K562 (cell line): ENCODE measurements around the gene RNPEP. TPM values are rescaled to one million over a fixed set of nuclear protein-coding genes. Genes with fewer than 3 reads are reported as not detected.

Source experiments
- DNMT1 ChIP-seq: fragments of 450-650 bp; IDR thresholded peaks from 2 replicates; pipeline ENCODE4 v1.6.1; 2016; ENCODE audit warnings: antibody characterized with exemption, mild to moderate bottlenecking
- HSF4 ChIP-seq: fragments of 250-450 bp; sonication (Bioruptor Pico); IDR thresholded peaks from 2 replicates; pipeline ENCODE4 v2.1.2; 2022; ENCODE audit warnings: mild to moderate bottlenecking, moderate library complexity, borderline replicate concordance
- KLF10 ChIP-seq: fragments of 250-450 bp; sonication (Bioruptor Pico); IDR thresholded peaks from 2 replicates; pipeline ENCODE4 v1.6.1; 2021; ENCODE audit warnings: matching md5 sums
- KLF6 ChIP-seq: fragments of 250-450 bp; sonication (Bioruptor Pico); IDR thresholded peaks from 2 replicates; pipeline ENCODE4 v1.4.0; 2020; ENCODE audit warnings: mild to moderate bottlenecking, moderate library complexity, borderline replicate concordance
- RREB1 ChIP-seq: fragments of 250-450 bp; sonication (Bioruptor Pico); IDR thresholded peaks from 2 replicates; pipeline ENCODE4 v1.4.0; 2020
- SLC30A9 ChIP-seq: fragments of 250-450 bp; sonication (Bioruptor Pico); IDR thresholded peaks from 2 replicates; pipeline ENCODE4 v1.8.0; 2022; ENCODE audit warnings: mild to moderate bottlenecking, moderate library complexity
- SRSF9 ChIP-seq: fragments of 200-400 bp; formaldehyde crosslinking; IDR thresholded peaks from 2 replicates; pipeline ENCODE4 v1.6.1; 2017; ENCODE audit warnings: low read depth, low read length, borderline replicate concordance
- TCF7L2 ChIP-seq: fragments of 150-350 bp; IDR thresholded peaks from 2 replicates; pipeline ENCODE4 v1.6.1; 2016; ENCODE audit warnings: low read depth, mild to moderate bottlenecking, low read length, moderate library complexity
- YY1 ChIP-seq, 3 experiments: IDR thresholded peaks; 2 replicates each; pipeline ENCODE4 v1.6.1; 2011; ENCODE audit warnings: low read length in 2 of 3, mild to moderate bottlenecking in 2 of 3, moderate library complexity in 2 of 3, borderline replicate concordance in 1 of 3, control low read depth in 1 of 3, low read depth in 1 of 3; ENCODE audit not compliant: insufficient read depth in 3 of 3, insufficient replicate concordance in 2 of 3, control insufficient read depth in 1 of 3, insufficient read length in 1 of 3; ENCODE audit errors: extremely low read depth in 1 of 3
- ZNF12 ChIP-seq: sonication (generic); formaldehyde crosslinking; IDR thresholded peaks from 2 replicates; pipeline ENCODE4 v1.4.0; 2020; ENCODE audit warnings: mild to moderate bottlenecking, missing genetic modification reagents
- ZNF778 ChIP-seq: fragments of 450-650 bp; formaldehyde crosslinking; IDR thresholded peaks from 2 replicates; pipeline ENCODE4 v1.4.0; 2020; ENCODE audit warnings: mild to moderate bottlenecking, moderate library complexity
- polyA plus RNA-seq, 8 experiments: library from polyadenylated mRNA; depleted of rRNA in 4 of 8; stranded (reverse) in 5 of 8; unstranded in 3 of 8; fragments of >200 nt; fragmentation: Nextera tagmentation in 2 of 8; fragmentation: Illumina TruSeq in 1 of 8; extraction: Ambion mirVana in 2 of 8; extraction: Trizol in 1 of 8; gene quantifications; 2 replicates each; pipeline versions ENCODE4 v1.2.1 to v1.2.3, GENCODE V29; 2011 to 2014; ENCODE audit warnings: inconsistent platforms in 1 of 8, missing spikeins in 1 of 8
- total RNA-seq, 7 experiments: library from RNA; depleted of rRNA in 6 of 7; stranded (reverse); fragments of >200 nt in 6 of 7; fragmentation: Illumina TruSeq in 2 of 7; extraction: Trizol in 2 of 7; gene quantifications; 2 replicates each; pipeline versions ENCODE4 v1.2.1 to v1.2.3, GENCODE V29; 2011 to 2021; ENCODE audit warnings: low replicate concordance in 1 of 7
- TF ChIP-seq, protein P1 (sequence below): fragments of 450-650 bp; conservative IDR thresholded peaks from 2 replicates; pipeline ENCODE4 v1.6.1; 2016; ENCODE audit warnings: missing genetic modification characterization, low read depth, mild to moderate bottlenecking, control low read depth, missing compliant biosample characterization
- TF ChIP-seq, protein P2 (sequence below): IDR thresholded peaks from 2 replicates; pipeline ENCODE4 v1.6.1; 2016; ENCODE audit warnings: missing genetic modification characterization, missing compliant biosample characterization
- TF ChIP-seq, protein P3 (sequence below): fragments of 450-650 bp; IDR thresholded peaks from 2 replicates; pipeline ENCODE4 v1.6.1; 2016; ENCODE audit warnings: mild to moderate bottlenecking

Gene RNPEP
- total and polyA plus RNA-seq, 9 of the 15 experiments (the other 6 are each of a cell fraction or from before 2014, with no cell fraction given) = 27.5 to 131 (median 63.4) TPM

- TF ChIP-seq, protein P1, sequence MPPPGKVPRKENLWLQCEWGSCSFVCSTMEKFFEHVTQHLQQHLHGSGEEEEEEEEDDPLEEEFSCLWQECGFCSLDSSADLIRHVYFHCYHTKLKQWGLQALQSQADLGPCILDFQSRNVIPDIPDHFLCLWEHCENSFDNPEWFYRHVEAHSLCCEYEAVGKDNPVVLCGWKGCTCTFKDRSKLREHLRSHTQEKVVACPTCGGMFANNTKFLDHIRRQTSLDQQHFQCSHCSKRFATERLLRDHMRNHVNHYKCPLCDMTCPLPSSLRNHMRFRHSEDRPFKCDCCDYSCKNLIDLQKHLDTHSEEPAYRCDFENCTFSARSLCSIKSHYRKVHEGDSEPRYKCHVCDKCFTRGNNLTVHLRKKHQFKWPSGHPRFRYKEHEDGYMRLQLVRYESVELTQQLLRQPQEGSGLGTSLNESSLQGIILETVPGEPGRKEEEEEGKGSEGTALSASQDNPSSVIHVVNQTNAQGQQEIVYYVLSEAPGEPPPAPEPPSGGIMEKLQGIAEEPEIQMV (tag) = no peak
- TF ChIP-seq, protein P2, sequence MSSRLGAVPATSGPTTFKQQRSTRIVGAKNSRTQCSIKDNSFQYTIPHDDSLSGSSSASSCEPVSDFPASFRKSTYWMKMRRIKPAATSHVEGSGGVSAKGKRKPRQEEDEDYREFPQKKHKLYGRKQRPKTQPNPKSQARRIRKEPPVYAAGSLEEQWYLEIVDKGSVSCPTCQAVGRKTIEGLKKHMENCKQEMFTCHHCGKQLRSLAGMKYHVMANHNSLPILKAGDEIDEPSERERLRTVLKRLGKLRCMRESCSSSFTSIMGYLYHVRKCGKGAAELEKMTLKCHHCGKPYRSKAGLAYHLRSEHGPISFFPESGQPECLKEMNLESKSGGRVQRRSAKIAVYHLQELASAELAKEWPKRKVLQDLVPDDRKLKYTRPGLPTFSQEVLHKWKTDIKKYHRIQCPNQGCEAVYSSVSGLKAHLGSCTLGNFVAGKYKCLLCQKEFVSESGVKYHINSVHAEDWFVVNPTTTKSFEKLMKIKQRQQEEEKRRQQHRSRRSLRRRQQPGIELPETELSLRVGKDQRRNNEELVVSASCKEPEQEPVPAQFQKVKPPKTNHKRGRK (tag) = no peak
- TF ChIP-seq RREB1 (CRISPR knock-in tag) (no peak), SRSF9 (no peak), YY1 (IDR thresholded peaks at IDR 0.05; ENCODE audit: borderline replicate concordance in 1 of 3, control insufficient read depth in 1 of 3, extremely low read depth in 1 of 3, insufficient read depth in 3 of 3, insufficient read length in 1 of 3, insufficient replicate concordance in 2 of 3, low read depth in 1 of 3, low read length in 2 of 3) (no peak), ZNF778 (CRISPR knock-in tag) (no peak), KLF10 (CRISPR knock-in tag) (no peak), ZNF12 (CRISPR knock-in tag) (no peak), SLC30A9 (CRISPR knock-in tag) (no peak), KLF6 (CRISPR knock-in tag) (no peak), DNMT1 (0 out of 2 replicates have a peak, but pooled peaks have one; percentile 96), HSF4 (CRISPR knock-in tag) (no peak), TCF7L2 (no peak)
- TF ChIP-seq, protein P3, sequence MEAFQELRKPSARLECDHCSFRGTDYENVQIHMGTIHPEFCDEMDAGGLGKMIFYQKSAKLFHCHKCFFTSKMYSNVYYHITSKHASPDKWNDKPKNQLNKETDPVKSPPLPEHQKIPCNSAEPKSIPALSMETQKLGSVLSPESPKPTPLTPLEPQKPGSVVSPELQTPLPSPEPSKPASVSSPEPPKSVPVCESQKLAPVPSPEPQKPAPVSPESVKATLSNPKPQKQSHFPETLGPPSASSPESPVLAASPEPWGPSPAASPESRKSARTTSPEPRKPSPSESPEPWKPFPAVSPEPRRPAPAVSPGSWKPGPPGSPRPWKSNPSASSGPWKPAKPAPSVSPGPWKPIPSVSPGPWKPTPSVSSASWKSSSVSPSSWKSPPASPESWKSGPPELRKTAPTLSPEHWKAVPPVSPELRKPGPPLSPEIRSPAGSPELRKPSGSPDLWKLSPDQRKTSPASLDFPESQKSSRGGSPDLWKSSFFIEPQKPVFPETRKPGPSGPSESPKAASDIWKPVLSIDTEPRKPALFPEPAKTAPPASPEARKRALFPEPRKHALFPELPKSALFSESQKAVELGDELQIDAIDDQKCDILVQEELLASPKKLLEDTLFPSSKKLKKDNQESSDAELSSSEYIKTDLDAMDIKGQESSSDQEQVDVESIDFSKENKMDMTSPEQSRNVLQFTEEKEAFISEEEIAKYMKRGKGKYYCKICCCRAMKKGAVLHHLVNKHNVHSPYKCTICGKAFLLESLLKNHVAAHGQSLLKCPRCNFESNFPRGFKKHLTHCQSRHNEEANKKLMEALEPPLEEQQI = 0 out of 2 replicates have a peak, but pooled peaks have one; percentile 18
These were observed 28.0 kb upstream of the RNPEP start (continued) for GRCh38 chr1:201954263-201955008.
